ENCODE data around the gene EIF2D.

The EIF2D gene

GRCh38 chr1:206568779-206569352 is 43.4 kb downstream of the EIF2D start:
- no peak for DNase-seq

- no peak for DNase-seq
These were observed 44.0 kb downstream of the EIF2D start for GRCh38 chr1:206568256-206568655.

GRCh38 chr1:206566999-206567398 is 45.3 kb downstream of the EIF2D start:
- DNase-seq: no peak

GRCh38 chr1:206565995-206566394 is 46.3 kb downstream of the EIF2D start:
- no peak for DNase-seq

- no peak for DNase-seq
These were observed 48.7 kb downstream of the EIF2D start for GRCh38 chr1:206563367-206564207.

GRCh38 chr1:206560007-206560716 is 52.1 kb downstream of the EIF2D start:
- peak in 2 of 3 donors; percentile 41 for DNase-seq

GRCh38 chr1:206559672-206559995 is 52.6 kb downstream of the EIF2D start:
- DNase-seq: no peak

- no peak for DNase-seq
These were observed 53.2 kb downstream of the EIF2D start for GRCh38 chr1:206558794-206559671.

- peak; percentile 75 to 88 (median 85) for DNase-seq
These were observed 54.4 kb downstream of the EIF2D start for GRCh38 chr1:206557636-206558473.

- peak; percentile 91 to 96 (median 94) for DNase-seq
These were observed 55.3 kb downstream of the EIF2D start for GRCh38 chr1:206556750-206557635.

GRCh38 chr1:206556047-206556749 is 56.1 kb downstream of the EIF2D start:
- no peak for DNase-seq

GRCh38 chr1:206555473-206555935 is 56.8 kb downstream of the EIF2D start:
- DNase-seq: no peak

GRCh38 chr1:206554701-206555472 is 57.4 kb downstream of the EIF2D start:
- no peak for DNase-seq

GRCh38 chr1:206554211-206554610 is 58.1 kb downstream of the EIF2D start:
- peak; percentile 48 to 57 (median 51) for DNase-seq

GRCh38 chr1:206551986-206552326 is 60.3 kb downstream of the EIF2D start:
- no peak for DNase-seq

GRCh38 chr1:206551296-206551985 is 60.8 kb downstream of the EIF2D start:
- DNase-seq: no peak

GRCh38 chr1:206550446-206550845 is 61.8 kb downstream of the EIF2D start:
- DNase-seq: no peak

GRCh38 chr1:206547104-206547503 is 65.2 kb downstream of the EIF2D start:
- DNase-seq: no peak

- DNase-seq: no peak
These were observed 66.9 kb downstream of the EIF2D start for GRCh38 chr1:206545351-206545750.
